ENCODE measurements around the gene PNMA8C.

DNA sequence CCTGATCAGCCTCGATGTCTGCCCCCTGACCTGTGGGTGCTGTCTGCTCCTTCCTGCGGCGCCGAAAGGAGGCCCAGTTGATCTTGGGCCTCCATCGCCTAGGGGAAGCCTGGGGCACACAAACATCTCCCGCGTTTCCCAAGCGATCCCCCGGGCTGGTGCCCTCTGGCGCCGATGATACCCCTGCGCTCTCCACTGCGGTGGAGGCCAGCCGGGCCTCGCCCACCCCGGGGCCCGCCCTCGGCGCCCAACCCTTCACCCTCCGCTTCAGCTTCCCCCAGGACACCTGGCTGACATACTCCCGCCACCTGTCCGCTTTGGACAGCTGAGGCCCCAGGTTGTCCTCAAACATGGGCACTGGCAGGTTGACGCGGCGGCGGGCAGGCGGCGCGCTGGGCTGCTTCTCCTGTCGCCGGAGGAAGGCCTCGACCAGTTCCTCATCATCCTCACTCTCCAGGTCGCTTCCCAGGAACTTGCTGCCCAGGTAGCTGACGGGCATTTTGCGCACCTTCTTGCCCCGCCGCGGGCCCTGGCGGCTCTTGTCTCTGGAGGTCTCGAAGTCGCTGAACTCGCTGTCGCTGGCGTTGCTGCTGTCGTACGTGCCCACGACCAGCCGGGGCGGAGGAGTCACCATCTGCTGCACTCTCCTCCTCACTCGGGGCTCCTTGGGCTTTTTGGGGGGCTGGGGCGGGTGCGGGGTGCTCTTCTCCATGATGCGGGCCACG is 16.6 kb downstream of the PNMA8C start:
- TF ChIP-seq FOXM1 (IDR thresholded peaks at IDR 0.05; ENCODE audit: borderline replicate concordance, low read depth) = no peak
- no peak for TF ChIP-seq YY1 (IDR thresholded peaks at IDR 0.05; ENCODE audit: low read depth)
- TF ChIP-seq, protein P1, sequence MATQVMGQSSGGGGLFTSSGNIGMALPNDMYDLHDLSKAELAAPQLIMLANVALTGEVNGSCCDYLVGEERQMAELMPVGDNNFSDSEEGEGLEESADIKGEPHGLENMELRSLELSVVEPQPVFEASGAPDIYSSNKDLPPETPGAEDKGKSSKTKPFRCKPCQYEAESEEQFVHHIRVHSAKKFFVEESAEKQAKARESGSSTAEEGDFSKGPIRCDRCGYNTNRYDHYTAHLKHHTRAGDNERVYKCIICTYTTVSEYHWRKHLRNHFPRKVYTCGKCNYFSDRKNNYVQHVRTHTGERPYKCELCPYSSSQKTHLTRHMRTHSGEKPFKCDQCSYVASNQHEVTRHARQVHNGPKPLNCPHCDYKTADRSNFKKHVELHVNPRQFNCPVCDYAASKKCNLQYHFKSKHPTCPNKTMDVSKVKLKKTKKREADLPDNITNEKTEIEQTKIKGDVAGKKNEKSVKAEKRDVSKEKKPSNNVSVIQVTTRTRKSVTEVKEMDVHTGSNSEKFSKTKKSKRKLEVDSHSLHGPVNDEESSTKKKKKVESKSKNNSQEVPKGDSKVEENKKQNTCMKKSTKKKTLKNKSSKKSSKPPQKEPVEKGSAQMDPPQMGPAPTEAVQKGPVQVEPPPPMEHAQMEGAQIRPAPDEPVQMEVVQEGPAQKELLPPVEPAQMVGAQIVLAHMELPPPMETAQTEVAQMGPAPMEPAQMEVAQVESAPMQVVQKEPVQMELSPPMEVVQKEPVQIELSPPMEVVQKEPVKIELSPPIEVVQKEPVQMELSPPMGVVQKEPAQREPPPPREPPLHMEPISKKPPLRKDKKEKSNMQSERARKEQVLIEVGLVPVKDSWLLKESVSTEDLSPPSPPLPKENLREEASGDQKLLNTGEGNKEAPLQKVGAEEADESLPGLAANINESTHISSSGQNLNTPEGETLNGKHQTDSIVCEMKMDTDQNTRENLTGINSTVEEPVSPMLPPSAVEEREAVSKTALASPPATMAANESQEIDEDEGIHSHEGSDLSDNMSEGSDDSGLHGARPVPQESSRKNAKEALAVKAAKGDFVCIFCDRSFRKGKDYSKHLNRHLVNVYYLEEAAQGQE (IDR thresholded peaks at IDR 0.05; ENCODE audit: low read depth) = no peak
- TF ChIP-seq, protein P2, sequence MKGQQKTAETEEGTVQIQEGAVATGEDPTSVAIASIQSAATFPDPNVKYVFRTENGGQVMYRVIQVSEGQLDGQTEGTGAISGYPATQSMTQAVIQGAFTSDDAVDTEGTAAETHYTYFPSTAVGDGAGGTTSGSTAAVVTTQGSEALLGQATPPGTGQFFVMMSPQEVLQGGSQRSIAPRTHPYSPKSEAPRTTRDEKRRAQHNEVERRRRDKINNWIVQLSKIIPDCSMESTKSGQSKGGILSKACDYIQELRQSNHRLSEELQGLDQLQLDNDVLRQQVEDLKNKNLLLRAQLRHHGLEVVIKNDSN (IDR thresholded peaks at IDR 0.05) = no peak
- no peak for TF ChIP-seq EP300 (IDR thresholded peaks at IDR 0.05; ENCODE audit: borderline replicate concordance)
- TF ChIP-seq TAF1 (IDR thresholded peaks at IDR 0.05; ENCODE audit: low read depth) = no peak
- no peak for TF ChIP-seq TCF12 (IDR thresholded peaks at IDR 0.05; ENCODE audit: low read depth)
- TF ChIP-seq, protein P3, sequence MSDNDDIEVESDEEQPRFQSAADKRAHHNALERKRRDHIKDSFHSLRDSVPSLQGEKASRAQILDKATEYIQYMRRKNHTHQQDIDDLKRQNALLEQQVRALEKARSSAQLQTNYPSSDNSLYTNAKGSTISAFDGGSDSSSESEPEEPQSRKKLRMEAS (IDR thresholded peaks at IDR 0.05) = no peak
- TF ChIP-seq CEBPB (IDR thresholded peaks at IDR 0.05) = no peak
- TF ChIP-seq TEAD4 (IDR thresholded peaks at IDR 0.05) = no peak
- TF ChIP-seq ZBTB7A (IDR thresholded peaks at IDR 0.05; ENCODE audit: low read depth) = no peak
- TF ChIP-seq CREB1 (IDR thresholded peaks at IDR 0.05; ENCODE audit: low read depth) = no peak
- TF ChIP-seq RAD21 (IDR thresholded peaks at IDR 0.05; ENCODE audit: low read depth) = no peak
- TF ChIP-seq EGR1 (IDR thresholded peaks at IDR 0.05) = no peak

Data from Ishikawa (cell line).